BJ (cell line): Measurements from ENCODE around the gene PRG3. TPM values are rescaled to one million over a fixed set of nuclear protein-coding genes. Genes with fewer than 3 reads are reported as not detected.

Experiments used
- CTCF ChIA-PET: fragments of 350-600 bp; formaldehyde crosslinking; extraction: SDS; loops from one replicate; lab custom pipeline; 2021; ENCODE audit warnings: antibody characterized with exemption, inconsistent platforms; lab: Yijun Ruan, JAX
- POLR2A ChIA-PET: fragments of 300-600 bp; sonication (Branson Sonifier 250); formaldehyde crosslinking; extraction: SDS; loops from one replicate; lab custom pipeline; 2021; ENCODE audit warnings: antibody characterized with exemption; lab: Charles Lee
- DNase-seq: peaks from one replicate; pipeline ENCODE4 v3.0.0-alpha.2; 2011; ENCODE audit warnings: low read depth
- H3K27me3 ChIP-seq: 2 replicates; pipeline ENCODE4 v1.6.0; 2011; ENCODE audit warnings: low read length; ENCODE audit not compliant: control insufficient read depth, insufficient read depth
- H3K36me3 ChIP-seq: 2 replicates; pipeline ENCODE4 v1.5.1; 2011; ENCODE audit warnings: low read length; ENCODE audit not compliant: control insufficient read depth, insufficient read depth
- H3K4me3 ChIP-seq: 2 replicates; pipeline ENCODE4 v1.5.1; 2011; ENCODE audit warnings: low read depth, mild to moderate bottlenecking, control low read depth, low read length
- CTCF ChIP-seq: IDR thresholded peaks from 2 replicates; pipeline ENCODE4 v1.5.1; 2011; ENCODE audit warnings: low read depth, mild to moderate bottlenecking, control low read depth, inconsistent platforms, low read length, moderate library complexity; ENCODE audit not compliant: insufficient read depth
- polyA minus RNA-seq: library from RNA; depleted of rRNA, polyadenylated mRNA; stranded (reverse); fragments of >200 nt; gene quantifications from 2 replicates; pipeline ENCODE4 v1.2.3, GENCODE V29; 2011; rRNA and poly(A)+ RNA removed
- polyA plus RNA-seq: library from polyadenylated mRNA; depleted of rRNA; stranded (reverse); fragments of >200 nt; gene quantifications from 2 replicates; pipeline ENCODE4 v1.2.3, GENCODE V29; 2011; rRNA removed

The PRG3 gene, protein sequence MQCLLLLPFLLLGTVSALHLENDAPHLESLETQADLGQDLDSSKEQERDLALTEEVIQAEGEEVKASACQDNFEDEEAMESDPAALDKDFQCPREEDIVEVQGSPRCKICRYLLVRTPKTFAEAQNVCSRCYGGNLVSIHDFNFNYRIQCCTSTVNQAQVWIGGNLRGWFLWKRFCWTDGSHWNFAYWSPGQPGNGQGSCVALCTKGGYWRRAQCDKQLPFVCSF
- not detected in 2 replicates for polyA plus RNA-seq
- not detected in 2 replicates for polyA minus RNA-seq

GRCh38 chr11:57380975-57381374, at the start of gene PRG3:
TSS of gene PRG3 (minus strand) at chr11:57381150. CDS start at chr11:57380708, 442 bp downstream.
- no peak for DNase-seq
- ChIA-PET POLR2A (no interaction called here), CTCF (no interaction called here)
- no peak for TF ChIP-seq CTCF
- Histone ChIP-seq H3K36me3 (no peaks in the 10 kb centered on the region), H3K4me3 (no peak within 1 kb of the TSS), H3K27me3 (peaks cover 6% of the 10 kb centered on the region)

DNA sequence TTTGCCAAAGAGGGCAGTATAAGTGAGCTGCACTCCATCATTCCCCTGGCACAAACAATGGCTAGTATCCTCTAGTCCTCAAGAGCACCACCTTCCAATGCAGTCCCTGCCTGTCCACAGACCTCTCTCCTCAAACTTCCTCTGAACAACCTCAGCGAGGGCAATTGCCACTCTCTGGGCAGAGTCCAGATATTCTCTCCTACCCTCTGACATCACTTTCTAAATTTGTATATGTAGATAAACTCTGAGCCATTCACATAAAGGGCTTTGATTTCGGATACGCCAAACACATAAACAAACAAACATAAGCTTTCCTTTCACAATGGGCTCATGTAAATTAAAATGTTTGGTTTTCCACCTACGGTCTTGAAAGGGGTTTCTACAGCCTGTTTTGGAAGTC, 49.0 kb upstream of the PRG3 start:
- no peaks in the 10 kb centered on the region for H3K27me3 ChIP-seq
- no peak overlapping the region for H3K4me3 ChIP-seq
- TF ChIP-seq CTCF = no peak
- DNase-seq = no peak
- no peaks in the 10 kb centered on the region for H3K36me3 ChIP-seq
- POLR2A ChIA-PET = no interaction called here
- CTCF ChIA-PET = interaction anchor here (1.2 kb wide), 1 partner anchor 63 kb away, joined by 6 read pairs; no protein-coding TSS in a partner anchor

DNA sequence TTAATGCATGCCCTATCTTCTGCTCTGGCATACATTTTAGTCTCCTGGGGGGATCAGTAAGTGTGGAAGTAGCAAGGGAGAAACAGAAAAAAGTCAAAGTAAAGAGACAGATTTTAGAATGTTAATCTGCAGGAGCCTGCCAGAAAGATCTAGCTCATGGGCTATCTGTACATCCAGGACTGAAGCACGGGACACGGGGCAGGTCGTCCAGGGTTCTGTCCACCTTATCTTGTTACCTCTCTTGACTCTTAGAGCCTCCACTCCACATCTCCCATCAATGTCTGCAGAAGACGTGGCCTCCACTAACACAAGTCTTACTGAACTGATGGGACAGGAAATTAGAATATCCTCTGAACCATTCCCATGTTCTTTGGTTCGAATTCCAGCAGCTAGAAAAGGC, 47.7 kb upstream of the PRG3 start:
- H3K27me3 ChIP-seq = no peaks in the 10 kb centered on the region
- no peak for DNase-seq
- H3K4me3 ChIP-seq = no peak overlapping the region
- ChIA-PET CTCF (interaction anchor here (1.2 to 1.5 kb wide), 3 partner anchors 30 to 99 kb away, joined by 3 to 6 read pairs (median 5); no protein-coding TSS in a partner anchor), POLR2A (no interaction called here)
- TF ChIP-seq CTCF = no peak
- no peaks in the 10 kb centered on the region for H3K36me3 ChIP-seq

- ChIA-PET POLR2A (no interaction called here), CTCF (interaction anchor here (1.1 to 1.5 kb wide), 6 partner anchors 31 to 140 kb away, joined by 3 to 6 read pairs (median 4); partner anchors contain the start of genes RTN4RL2 and UBE2L6)
- TF ChIP-seq CTCF = no peak
- Histone ChIP-seq H3K27me3 (no peaks in the 10 kb centered on the region), H3K36me3 (no peaks in the 10 kb centered on the region; the same call in 1 of the 2 replicates), H3K4me3 (no peak overlapping the region)
- DNase-seq = no peak
These were observed 46.8 kb upstream of the PRG3 start for GRCh38 chr11:57427727-57428082.

DNA sequence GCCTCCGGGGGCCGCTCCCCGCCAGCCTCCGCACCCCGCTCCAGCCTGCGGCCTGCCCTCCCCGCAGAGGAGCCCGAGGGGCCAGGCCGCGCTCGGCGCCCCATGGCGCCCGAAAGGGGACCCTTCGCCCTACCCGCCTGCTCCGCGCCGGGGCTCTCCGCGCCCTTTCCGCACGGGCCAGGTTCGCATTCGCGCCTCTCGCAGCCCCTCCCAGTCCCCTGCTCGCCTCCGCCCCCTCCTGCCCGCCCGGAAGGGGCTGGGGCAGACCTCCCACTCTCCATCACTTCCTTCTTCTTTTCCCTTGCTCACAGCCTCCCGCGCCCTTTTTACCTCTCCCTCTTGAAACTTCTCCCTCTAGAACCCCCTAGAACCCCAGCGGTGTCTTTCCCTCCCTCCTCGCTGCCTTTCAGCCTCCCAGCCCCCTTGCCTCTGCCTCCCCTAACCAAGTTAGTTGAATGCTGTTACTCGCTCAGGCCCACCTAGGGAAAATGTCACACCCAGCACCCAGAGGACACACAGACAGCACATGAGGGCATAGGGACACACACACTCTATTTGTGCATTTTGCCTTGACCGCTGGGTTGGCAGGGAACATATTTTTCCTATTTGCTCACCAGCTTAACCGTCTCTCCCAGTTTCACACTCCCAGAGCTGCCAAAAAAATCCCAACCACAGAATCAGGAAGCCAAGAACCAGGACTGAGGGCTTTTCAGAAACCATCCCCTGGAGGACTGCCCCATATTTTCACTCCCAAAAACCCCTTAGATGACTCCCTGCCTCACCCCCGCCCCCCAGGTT, 46.2 kb upstream of the PRG3 start, which contains the start of gene SLC43A3:
SLC43A3 (minus strand) TSS at position 193 of the 798 bp plus-strand sequence. CDS start 949 bp downstream, outside the sequence.
- DNase-seq = peak; percentile 46
- 0 out of 2 replicates have a peak, but pooled peaks have one; percentile 5 for TF ChIP-seq CTCF
- peak within 1 kb of the TSS; percentile 27 for H3K4me3 ChIP-seq
- no peaks in the 10 kb centered on the region; the same call in 1 of the 2 replicates for H3K36me3 ChIP-seq
- ChIA-PET POLR2A (no interaction called here), CTCF (interaction anchor here (1.0 to 1.5 kb wide), 6 partner anchors 31 to 213 kb away, joined by 3 to 6 read pairs (median 4); partner anchors contain the start of genes RTN4RL2 and UBE2L6)
- no peaks in the 10 kb centered on the region for H3K27me3 ChIP-seq
